GM19468 (cell line): ENCODE data around the gene NUDT3.

Experiments
- ATAC-seq: cut with Tn5 transposase; IDR thresholded peaks from one replicate; pipeline ENCODE4 v1.9.1; 2021; ENCODE audit warnings: mild to moderate bottlenecking, moderate library complexity, moderate number of reproducible peaks; ENCODE audit not compliant: unreplicated experiment; ENCODE audit errors: extremely low read depth

Gene NUDT3

GRCh38 chr6:34231566-34232336, 160.7 kb downstream of the NUDT3 start:
- no peak for ATAC-seq

GRCh38 chr6:34230653-34231371, 161.7 kb downstream of the NUDT3 start:
- no peak for ATAC-seq

GRCh38 chr6:34229877-34230276, 162.6 kb downstream of the NUDT3 start:
- ATAC-seq = no peak
